Measurements from ENCODE around the gene SLC16A2.

The SLC16A2 gene

GRCh38 chrX:74536152-74536831 is 115.0 kb downstream of the SLC16A2 start:
- DNase-seq (ENCODE audit: low spot score) = peak; percentile 46

DNA sequence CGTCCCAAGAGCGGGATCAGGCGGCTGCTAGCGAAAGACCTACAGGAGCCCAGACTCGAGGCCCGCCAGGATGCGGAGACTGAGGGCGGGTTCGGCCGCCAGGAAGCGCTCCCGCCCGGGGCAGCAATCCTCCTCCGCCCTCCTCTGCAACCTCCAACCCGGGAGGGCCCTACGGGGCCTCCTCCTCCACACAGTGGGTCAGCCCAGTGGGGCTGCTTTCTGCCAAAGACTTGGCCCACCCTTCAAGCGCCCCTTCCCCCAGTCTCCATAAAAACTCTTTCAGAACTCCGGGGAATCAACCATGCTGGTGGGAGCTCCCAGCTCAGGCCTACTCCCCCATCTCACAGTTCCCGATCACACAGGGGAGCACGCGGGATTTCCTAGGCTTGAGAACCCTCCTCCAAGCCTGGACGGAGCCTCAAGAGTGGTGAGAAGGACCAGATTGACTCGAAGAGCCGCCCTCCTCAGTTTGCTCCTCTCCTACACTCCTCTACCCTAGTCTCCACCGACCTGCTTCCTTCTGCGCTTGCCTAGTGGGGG is 115.6 kb downstream of the SLC16A2 start:
- no peak for DNase-seq (ENCODE audit: low spot score)

DNA sequence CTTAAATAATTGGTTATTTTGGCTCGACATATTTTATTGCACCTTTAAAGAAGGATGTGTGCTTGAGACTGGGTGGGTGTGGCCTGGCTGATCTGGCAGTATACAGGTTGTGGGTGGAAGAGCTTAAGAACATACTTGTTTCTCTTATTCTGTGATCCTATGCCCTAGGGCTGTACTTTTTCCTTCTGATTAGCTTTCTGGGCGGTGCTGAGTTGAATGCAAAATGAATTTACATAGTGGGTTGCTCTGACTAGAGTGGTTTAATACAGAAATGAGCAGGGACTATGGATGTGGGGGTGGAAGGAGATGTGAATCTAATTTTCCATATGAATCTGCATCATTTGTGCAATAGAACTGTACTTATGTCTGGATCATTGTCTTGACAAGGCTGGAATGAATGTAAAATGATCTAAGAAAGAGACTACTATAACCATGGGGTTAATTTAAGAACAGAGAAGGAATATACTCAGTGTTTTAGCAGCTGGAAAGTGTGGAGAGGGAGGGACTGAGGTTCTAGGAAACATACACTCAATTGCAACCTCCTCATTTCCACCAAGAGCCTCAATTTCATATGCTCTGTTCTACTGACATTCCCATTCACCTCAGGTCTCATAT is 119.4 kb downstream of the SLC16A2 start:
- DNase-seq (ENCODE audit: low spot score) = no peak

DNA sequence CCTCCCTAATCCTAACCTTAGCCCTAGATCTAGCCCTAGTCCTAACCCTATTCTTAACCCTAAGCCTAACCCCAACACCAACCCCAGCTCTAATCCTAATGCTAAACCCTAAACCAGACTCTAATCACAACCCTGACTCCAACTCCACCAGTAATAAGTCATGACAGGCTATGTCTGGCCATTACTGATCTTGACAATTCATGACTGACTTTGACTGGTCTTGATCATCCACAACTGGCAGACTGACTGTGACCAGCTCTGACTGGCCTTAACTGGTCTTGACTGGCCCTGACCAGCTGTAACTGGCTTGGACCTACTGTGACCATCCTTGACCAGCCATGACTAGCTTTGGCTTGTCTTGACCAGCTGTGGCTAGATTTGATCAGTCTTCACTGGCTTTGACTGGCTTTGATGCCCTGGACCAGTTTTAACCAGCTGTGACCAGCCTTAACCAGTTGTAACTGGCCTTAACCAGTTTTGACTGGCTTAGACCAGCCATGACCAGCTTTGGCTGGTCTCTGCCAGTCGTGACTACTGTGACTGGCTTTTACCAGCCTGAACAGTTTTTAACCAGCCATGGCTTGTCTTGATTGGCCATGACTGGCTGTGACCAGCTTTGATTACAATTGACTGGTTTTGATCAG is 124.7 kb downstream of the SLC16A2 start:
- no peak for DNase-seq (ENCODE audit: low spot score)

DNA sequence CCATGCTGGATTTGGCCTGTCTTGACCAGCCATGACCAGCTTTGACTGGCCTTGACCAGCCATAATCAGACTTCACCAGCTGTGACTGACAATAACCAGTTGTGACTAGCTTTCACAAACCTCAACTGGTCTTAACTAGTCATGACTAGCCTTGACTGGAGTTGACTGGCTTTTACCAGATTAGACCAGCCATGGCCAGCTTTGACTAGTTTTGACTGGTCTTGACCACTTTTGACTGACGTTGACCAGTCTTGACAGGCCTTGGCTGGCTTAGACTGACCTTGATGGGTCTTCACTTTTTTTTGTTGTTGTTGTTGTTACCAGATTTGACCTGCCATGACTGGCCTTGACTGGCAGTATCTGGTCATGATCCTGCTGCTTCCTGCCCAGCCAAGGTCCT is 125.7 kb downstream of the SLC16A2 start:
- no peak for DNase-seq (ENCODE audit: low spot score)

DNA sequence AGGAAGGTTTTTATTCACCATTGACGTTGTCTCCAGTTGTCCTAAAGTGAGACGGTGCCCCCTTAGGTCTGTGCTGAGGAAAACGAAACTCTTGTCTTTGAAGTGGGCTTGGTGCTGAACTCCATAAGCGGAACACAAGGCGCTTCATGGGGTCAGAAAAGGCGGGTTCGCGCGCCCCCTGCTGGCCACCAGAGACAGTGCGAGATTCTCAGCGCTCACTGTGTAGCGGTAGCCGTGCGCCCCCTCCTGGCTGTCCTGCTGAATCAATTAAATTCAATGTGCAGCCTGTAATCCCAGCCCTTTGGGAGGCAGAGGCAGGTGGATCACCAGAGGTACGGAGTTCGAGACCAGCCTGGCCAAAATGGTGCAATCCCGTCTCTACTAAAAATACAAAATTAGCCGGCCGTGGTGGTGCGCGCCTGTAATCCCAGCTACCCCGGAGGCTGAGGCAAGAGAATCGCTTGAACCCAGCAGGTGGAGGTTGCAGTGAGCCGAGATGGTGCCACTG is 129.1 kb downstream of the SLC16A2 start:
- DNase-seq (ENCODE audit: low spot score) = peak; percentile 59

DNA sequence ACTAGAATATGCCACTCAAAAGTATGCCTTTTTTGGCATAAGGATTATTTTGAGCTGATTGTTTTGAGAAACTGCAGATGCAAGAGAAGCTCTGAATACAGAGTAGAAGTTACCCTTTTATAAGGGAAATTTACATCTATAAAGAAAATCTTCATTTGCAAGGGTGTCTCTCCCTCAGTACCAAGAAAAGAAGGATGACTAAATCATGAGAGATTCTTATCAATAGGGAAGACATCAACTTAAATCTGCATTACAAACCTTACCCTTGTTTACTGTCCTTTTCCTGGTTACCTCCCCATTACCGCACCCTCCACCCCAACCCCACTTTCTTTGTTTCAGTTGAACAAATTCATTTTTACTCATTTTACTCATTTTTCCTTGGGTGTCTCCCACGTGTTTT is 130.6 kb downstream of the SLC16A2 start:
- no peak for DNase-seq (ENCODE audit: low spot score)

- no peak for DNase-seq (ENCODE audit: low spot score)
Observed at GRCh38 chrX:74557378-74557777, 136.1 kb downstream of the SLC16A2 start.

DNA sequence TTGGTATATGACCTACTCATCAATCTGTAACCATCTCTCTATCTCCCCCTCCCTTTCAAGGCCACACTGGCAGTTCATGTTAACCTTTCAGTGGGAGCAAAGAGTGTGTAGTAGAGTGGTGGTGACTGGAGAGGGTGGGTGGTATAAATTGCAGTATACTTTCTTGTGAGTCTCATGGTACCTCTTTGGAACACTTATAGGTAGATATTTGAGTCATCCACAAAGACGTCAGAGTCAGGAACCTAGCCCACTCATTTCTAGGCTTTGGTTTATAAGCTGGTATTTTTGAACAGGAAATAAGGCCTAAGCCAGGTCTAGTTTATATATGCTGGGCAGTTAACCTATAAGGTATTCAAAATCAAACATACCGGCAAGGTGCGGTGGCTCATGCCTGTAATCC is 156.8 kb downstream of the SLC16A2 start:
- DNase-seq (ENCODE audit: low spot score) = no peak

DNA sequence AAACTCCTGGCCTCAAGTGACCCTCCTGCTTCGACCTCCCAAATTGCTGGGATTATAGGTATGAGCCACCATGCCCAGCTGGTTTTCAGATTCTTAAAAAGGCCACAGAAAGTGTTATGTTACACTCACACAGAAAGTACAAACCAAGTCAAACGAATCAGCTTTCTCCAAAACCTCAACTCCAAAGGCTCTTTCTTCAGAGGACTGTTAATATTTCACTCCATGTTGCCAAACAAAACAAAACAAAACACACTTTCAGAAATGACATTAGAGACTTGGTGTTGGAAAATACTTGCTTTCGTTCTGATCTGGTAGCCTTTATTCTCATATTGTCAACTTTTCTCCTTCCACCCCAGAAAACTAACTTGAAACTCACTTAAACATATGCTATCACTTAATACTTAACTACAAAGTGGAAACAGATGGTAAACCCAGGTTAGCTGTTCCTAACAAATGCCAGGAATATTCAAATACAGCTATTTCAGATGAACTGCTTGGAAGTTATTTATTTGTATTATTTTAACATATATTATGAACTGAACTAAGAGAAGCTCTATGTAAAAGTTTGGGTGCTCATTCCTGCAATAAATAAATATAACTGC is 158.4 kb downstream of the SLC16A2 start:
- no peak for DNase-seq (ENCODE audit: low spot score)

All from pons (tissue), 1 donor.